RWPE2 (cell line): ENCODE measurements around the gene HS2ST1.
"Not testable (repeated sequence)": the region's sequence is repeated elsewhere in the genome, so short reads cannot be mapped to it uniquely, and the experiment has no call there.

Experiments used
- ATAC-seq: fragments of 200-7000 bp; cut with Tn5 transposase; 3 replicates; pipeline ENCODE4 v1.9.1; 2021; ENCODE audit warnings: low read depth
- DNase-seq: peaks from one replicate; pipeline ENCODE4 v3.0.0-alpha.2; 2020; ENCODE audit warnings: low spot score
- H3K27ac ChIP-seq: fragments of 450-650 bp; 2 replicates; pipeline ENCODE4 v1.5.1; 2017; ENCODE audit warnings: mild to moderate bottlenecking; ENCODE audit not compliant: poor library complexity, severe bottlenecking
- H3K27me3 ChIP-seq: fragments of 250-450 bp; sonication (Bioruptor Pico); 2 replicates; pipeline ENCODE4 v1.5.1; 2021; ENCODE audit warnings: mild to moderate bottlenecking, moderate library complexity; ENCODE audit not compliant: insufficient read depth, poor library complexity, severe bottlenecking
- H3K36me3 ChIP-seq: fragments of 250-450 bp; sonication (Bioruptor Pico); 2 replicates; pipeline ENCODE4 v1.5.1; 2020; ENCODE audit warnings: low read depth, mild to moderate bottlenecking, moderate library complexity
- H3K4me1 ChIP-seq: fragments of 250-450 bp; sonication (Bioruptor Pico); 2 replicates; pipeline ENCODE4 v1.5.1; 2021; ENCODE audit warnings: mild to moderate bottlenecking, moderate library complexity; ENCODE audit not compliant: insufficient read depth, poor library complexity, severe bottlenecking
- H3K4me3 ChIP-seq: fragments of 250-450 bp; sonication (Bioruptor Pico); 2 replicates; pipeline ENCODE4 v1.5.1; 2021; ENCODE audit warnings: mild to moderate bottlenecking, moderate library complexity; ENCODE audit not compliant: severe bottlenecking
- H3K9me3 ChIP-seq: fragments of 250-450 bp; sonication (Bioruptor Pico); 2 replicates; pipeline ENCODE4 v1.5.1; 2021; ENCODE audit warnings: mild to moderate bottlenecking, moderate library complexity; ENCODE audit not compliant: severe bottlenecking
- TF ChIP-seq, protein P1 (sequence below): fragments of 450-650 bp; IDR thresholded peaks from one replicate; pipeline ENCODE4 v1.5.1; 2017; ENCODE audit warnings: mild to moderate bottlenecking, moderate library complexity; ENCODE audit not compliant: poor library complexity, severe bottlenecking

Gene HS2ST1

DNA sequence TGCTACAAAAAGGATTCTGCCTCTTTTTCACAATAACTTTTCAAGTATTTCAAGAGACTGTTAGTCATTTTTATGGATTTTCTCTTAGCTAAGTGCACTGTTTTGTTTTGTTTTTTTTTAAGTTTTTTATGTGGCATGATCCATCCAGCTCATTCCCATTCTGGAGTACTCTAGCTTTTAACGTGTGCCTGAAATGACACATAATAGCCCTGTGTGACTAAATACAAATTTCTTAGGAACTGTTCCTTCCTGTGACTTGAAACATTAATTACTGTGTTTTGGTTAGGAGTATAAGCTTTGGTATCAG, 143.9 kb downstream of the HS2ST1 start:
- Histone ChIP-seq H3K36me3 (no peaks in the 10 kb centered on the region), H3K27ac (no peak overlapping the region), H3K4me1 (peaks cover 5% of the 10 kb centered on the region), H3K4me3 (no peak overlapping the region), H3K9me3 (no peaks in the 10 kb centered on the region), H3K27me3 (no peaks in the 10 kb centered on the region)
- TF ChIP-seq, protein P1, sequence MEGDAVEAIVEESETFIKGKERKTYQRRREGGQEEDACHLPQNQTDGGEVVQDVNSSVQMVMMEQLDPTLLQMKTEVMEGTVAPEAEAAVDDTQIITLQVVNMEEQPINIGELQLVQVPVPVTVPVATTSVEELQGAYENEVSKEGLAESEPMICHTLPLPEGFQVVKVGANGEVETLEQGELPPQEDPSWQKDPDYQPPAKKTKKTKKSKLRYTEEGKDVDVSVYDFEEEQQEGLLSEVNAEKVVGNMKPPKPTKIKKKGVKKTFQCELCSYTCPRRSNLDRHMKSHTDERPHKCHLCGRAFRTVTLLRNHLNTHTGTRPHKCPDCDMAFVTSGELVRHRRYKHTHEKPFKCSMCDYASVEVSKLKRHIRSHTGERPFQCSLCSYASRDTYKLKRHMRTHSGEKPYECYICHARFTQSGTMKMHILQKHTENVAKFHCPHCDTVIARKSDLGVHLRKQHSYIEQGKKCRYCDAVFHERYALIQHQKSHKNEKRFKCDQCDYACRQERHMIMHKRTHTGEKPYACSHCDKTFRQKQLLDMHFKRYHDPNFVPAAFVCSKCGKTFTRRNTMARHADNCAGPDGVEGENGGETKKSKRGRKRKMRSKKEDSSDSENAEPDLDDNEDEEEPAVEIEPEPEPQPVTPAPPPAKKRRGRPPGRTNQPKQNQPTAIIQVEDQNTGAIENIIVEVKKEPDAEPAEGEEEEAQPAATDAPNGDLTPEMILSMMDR: no peak
- ATAC-seq: no peak
- DNase-seq: no peak

DNA sequence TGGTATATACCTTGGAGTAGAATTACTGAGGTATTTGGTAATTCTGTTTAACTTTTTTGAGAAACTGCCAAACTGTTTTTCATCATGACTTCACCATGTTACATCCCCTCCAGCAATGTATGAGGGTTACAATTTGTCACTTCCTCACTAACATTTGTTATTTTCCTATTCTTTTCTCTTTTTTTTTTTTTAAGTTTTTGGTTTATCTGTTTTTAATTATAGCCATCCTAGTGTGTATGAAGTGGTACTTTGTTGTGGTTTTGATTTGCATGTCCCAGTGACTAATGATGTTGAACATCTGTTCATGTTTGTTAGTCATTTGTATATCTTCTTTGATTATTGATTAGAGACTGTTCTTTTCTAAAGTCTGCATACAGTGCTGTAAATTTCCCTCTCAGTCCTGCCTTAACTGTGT, 147.3 kb downstream of the HS2ST1 start:
- no peaks in the 10 kb centered on the region for H3K36me3 ChIP-seq
- no peaks in the 10 kb centered on the region for H3K27me3 ChIP-seq
- H3K4me3 ChIP-seq: no peak overlapping the region
- ATAC-seq (peak; percentile 61; the same call in 2 of the 3 replicates), DNase-seq (no peak)
- H3K4me1 ChIP-seq: peaks cover 5% of the 10 kb centered on the region
- H3K27ac ChIP-seq: no peak overlapping the region
- H3K9me3 ChIP-seq: no peaks in the 10 kb centered on the region
- TF ChIP-seq, protein P1: no peak

DNA sequence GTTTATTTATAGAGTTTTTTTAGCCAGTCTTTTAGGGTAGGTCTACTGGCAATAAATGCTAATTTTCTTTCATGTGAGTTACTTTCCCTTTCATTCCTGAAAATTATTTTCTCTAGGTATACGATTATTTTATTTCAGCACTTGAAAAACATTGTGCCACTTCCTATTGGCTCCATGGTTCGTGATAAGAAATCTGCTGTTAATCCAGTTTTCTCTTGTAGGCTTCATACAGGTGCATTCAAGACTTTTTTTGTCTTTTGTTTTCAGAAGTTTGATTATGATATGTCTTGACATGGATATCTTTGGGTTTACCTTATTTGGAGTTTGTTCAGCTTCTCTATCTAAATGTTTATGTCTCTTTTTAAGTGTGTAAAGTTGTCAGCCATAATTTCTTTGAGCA, 148.3 kb downstream of the HS2ST1 start:
- DNase-seq: no peak
- H3K36me3 ChIP-seq: no peaks in the 10 kb centered on the region
- no peak overlapping the region for H3K27ac ChIP-seq
- no peaks in the 10 kb centered on the region for H3K27me3 ChIP-seq
- H3K4me1 ChIP-seq: peaks cover 5% of the 10 kb centered on the region
- ATAC-seq: no peak
- H3K4me3 ChIP-seq: no peak overlapping the region
- TF ChIP-seq, protein P1: no peak
- H3K9me3 ChIP-seq: no peaks in the 10 kb centered on the region

DNA sequence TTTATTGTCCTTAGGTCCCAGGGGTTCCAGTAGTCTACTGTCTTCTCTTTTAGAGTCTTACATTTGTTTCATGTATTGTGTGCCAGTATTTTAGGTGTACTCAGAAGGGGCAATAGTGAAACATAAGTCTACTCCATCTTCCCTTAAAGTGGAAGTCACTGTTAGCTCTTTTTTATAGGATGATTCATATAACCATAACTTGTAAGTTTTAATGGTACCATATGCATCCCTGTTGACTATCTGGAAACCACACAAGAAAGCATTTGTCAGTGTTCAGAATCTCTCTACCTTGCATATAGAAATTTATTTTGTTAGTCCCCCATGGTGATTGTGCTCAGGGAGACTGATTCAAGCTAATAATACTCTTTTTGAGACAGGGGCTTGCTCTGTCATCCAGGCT, 149.9 kb downstream of the HS2ST1 start:
- H3K36me3 ChIP-seq: no peaks in the 10 kb centered on the region
- DNase-seq (no peak), ATAC-seq (no peak)
- H3K4me1 ChIP-seq: peaks cover 5% of the 10 kb centered on the region
- no peaks in the 10 kb centered on the region for H3K27me3 ChIP-seq
- H3K27ac ChIP-seq: no peak overlapping the region
- H3K9me3 ChIP-seq: no peaks in the 10 kb centered on the region
- H3K4me3 ChIP-seq: no peak overlapping the region
- TF ChIP-seq, protein P1: no peak

DNA sequence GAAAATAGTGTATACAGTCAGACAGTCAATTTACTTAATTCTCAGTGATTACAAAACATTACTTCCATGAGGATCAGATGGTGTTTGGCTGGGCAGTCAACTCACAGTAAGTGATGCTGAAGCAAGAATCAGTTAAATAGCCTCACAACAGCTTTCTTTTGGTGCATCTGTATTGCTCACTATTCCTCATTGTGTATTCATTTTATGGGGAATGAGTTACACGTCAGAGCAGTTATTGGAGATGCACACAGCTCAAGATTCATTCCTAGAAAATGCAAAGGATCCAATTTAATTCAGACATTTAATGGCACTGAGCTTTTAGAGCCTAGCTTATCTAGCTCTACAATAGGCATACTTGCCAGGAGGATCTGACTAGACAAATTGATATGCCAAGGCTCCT, 150.6 kb downstream of the HS2ST1 start:
- Histone ChIP-seq H3K27me3 (no peaks in the 10 kb centered on the region), H3K9me3 (no peaks in the 10 kb centered on the region), H3K36me3 (no peaks in the 10 kb centered on the region), H3K4me3 (no peak overlapping the region), H3K27ac (no peak overlapping the region), H3K4me1 (peaks cover 5% of the 10 kb centered on the region)
- TF ChIP-seq, protein P1: no peak
- DNase-seq (no peak), ATAC-seq (no peak)

DNA sequence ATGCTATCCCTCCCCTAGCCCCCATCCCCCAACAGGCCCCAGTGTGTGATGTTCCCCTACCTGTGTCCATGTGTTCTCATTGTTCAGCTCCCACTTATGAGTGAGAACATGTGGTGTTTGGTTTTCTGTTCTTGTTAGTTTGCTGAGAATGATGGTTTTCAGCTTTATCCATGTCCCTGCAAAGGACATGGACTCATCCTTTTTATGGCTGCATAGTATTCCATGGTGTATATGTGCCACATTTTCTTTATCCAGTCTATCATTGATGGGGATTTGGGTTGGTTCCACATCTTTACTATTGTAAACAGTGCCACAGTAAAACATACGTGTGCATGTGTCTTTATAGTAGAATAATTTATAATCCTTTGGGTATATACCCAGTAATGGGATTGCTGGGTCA, 152.3 kb downstream of the HS2ST1 start:
- not testable (repeated sequence) for H3K27me3 ChIP-seq, H3K9me3 ChIP-seq, H3K4me1 ChIP-seq, H3K4me3 ChIP-seq, H3K36me3 ChIP-seq, DNase-seq, ATAC-seq, H3K27ac ChIP-seq
